Epidermal melanocyte (primary cell): ENCODE measurements around the gene VCL.
"Not testable (repeated sequence)": the region's sequence is repeated elsewhere in the genome, so short reads cannot be mapped to it uniquely, and the experiment has no call there.

Experiments used
- DNase-seq: peaks from one replicate; pipeline ENCODE4 v3.0.0; 2011; ENCODE audit warnings: low spot score; ENCODE audit not compliant: insufficient read length

Gene VCL

GRCh38 chr10:74036474-74036873 is 38.6 kb downstream of the VCL start:
- no peak for DNase-seq

GRCh38 chr10:74039561-74040145 is 41.7 kb downstream of the VCL start:
- DNase-seq = no peak

- no peak for DNase-seq
These were observed 42.5 kb downstream of the VCL start for GRCh38 chr10:74040200-74041126.

- DNase-seq = no peak
These were observed 46.5 kb downstream of the VCL start for GRCh38 chr10:74044419-74044818.

GRCh38 chr10:74047304-74047703 is 49.4 kb downstream of the VCL start:
- DNase-seq = no peak

GRCh38 chr10:74047871-74048270 is 50.0 kb downstream of the VCL start:
- DNase-seq = no peak

- DNase-seq = no peak
These were observed 50.5 kb downstream of the VCL start for GRCh38 chr10:74048433-74048832.

GRCh38 chr10:74049955-74050354 is 52.0 kb downstream of the VCL start:
- no peak for DNase-seq

- no peak for DNase-seq
These were observed 52.7 kb downstream of the VCL start for GRCh38 chr10:74050653-74051052.

GRCh38 chr10:74051736-74052342 is 53.9 kb downstream of the VCL start:
- no peak for DNase-seq

- DNase-seq = no peak
These were observed 55.1 kb downstream of the VCL start for GRCh38 chr10:74052994-74053393.

GRCh38 chr10:74055383-74056049 is 57.6 kb downstream of the VCL start:
- DNase-seq = no peak

GRCh38 chr10:74056050-74056818 is 58.3 kb downstream of the VCL start:
- no peak for DNase-seq

GRCh38 chr10:74058071-74058470 is 60.2 kb downstream of the VCL start:
- DNase-seq = no peak

- DNase-seq = no peak
These were observed 60.7 kb downstream of the VCL start for GRCh38 chr10:74058658-74059057.

- no peak for DNase-seq
These were observed 63.2 kb downstream of the VCL start for GRCh38 chr10:74061104-74061503.

GRCh38 chr10:74061978-74062377 is 64.1 kb downstream of the VCL start:
- DNase-seq = not testable (repeated sequence)

GRCh38 chr10:74063256-74063655 is 65.3 kb downstream of the VCL start:
- no peak for DNase-seq

- DNase-seq = no peak
These were observed 69.7 kb downstream of the VCL start for GRCh38 chr10:74067373-74068352.

GRCh38 chr10:74071157-74071556 is 73.2 kb downstream of the VCL start:
- no peak for DNase-seq
